ENCODE measurements around the gene IMMP2L.
"Not testable (repeated sequence)": the region's sequence is repeated elsewhere in the genome, so short reads cannot be mapped to it uniquely, and the experiment has no call there.

Gene IMMP2L

GRCh38 chr7:111593343-111593742 is 31.1 kb upstream of the IMMP2L start:
- no peak for TF ChIP-seq CTCF (IDR thresholded peaks at IDR 0.05; ENCODE audit: low read length, missing control alignments)
- no peak overlapping the region for H3K4me3 ChIP-seq (replicated peaks; ENCODE audit: low read depth, low read length)
- DNase-seq (ENCODE audit: low read depth) = no peak

GRCh38 chr7:111588065-111588433 is 25.8 kb upstream of the IMMP2L start:
- TF ChIP-seq CTCF (IDR thresholded peaks at IDR 0.05; ENCODE audit: low read length, missing control alignments) = no peak
- no peak overlapping the region for H3K4me3 ChIP-seq (replicated peaks; ENCODE audit: low read depth, low read length)
- peak; percentile 4 for DNase-seq (ENCODE audit: low read depth)

GRCh38 chr7:111587410-111588064 is 25.2 kb upstream of the IMMP2L start:
- no peak overlapping the region for H3K4me3 ChIP-seq (replicated peaks; ENCODE audit: low read depth, low read length)
- DNase-seq (ENCODE audit: low read depth) = no peak
- TF ChIP-seq CTCF (IDR thresholded peaks at IDR 0.05; ENCODE audit: low read length, missing control alignments) = no peak

- no peak overlapping the region for H3K4me3 ChIP-seq (replicated peaks; ENCODE audit: low read depth, low read length)
- DNase-seq (ENCODE audit: low read depth) = no peak
- TF ChIP-seq CTCF (IDR thresholded peaks at IDR 0.05; ENCODE audit: low read length, missing control alignments) = no peak
These were observed 24.6 kb upstream of the IMMP2L start for GRCh38 chr7:111586711-111587409.

- H3K4me3 ChIP-seq (replicated peaks; ENCODE audit: low read depth, low read length); DNase-seq (ENCODE audit: low read depth): not testable (repeated sequence)
These were observed 19.6 kb upstream of the IMMP2L start for GRCh38 chr7:111581784-111582488.

- not testable (repeated sequence) for DNase-seq (ENCODE audit: low read depth); H3K4me3 ChIP-seq (replicated peaks; ENCODE audit: low read depth, low read length)
These were observed 18.9 kb upstream of the IMMP2L start for GRCh38 chr7:111581207-111581606.

GRCh38 chr7:111578754-111579153 is 16.5 kb upstream of the IMMP2L start:
- no peak for DNase-seq (ENCODE audit: low read depth)
- no peak overlapping the region for H3K4me3 ChIP-seq (replicated peaks; ENCODE audit: low read depth, low read length)
- TF ChIP-seq CTCF (IDR thresholded peaks at IDR 0.05; ENCODE audit: low read length, missing control alignments) = no peak

All from fibroblast of pulmonary artery (primary cell).